Right lobe of liver (tissue), 6 donors: ENCODE data around the gene CEACAM18. TPM values are rescaled to one million over a fixed set of nuclear protein-coding genes. Genes with fewer than 3 reads are reported as not detected.

Experiments
- ATAC-seq, 4 donors: fragments of 200-7000 bp; cut with Tn5 transposase; one replicate each; pipeline ENCODE4 v1.9.1; 2020; ENCODE audit warnings: mild to moderate bottlenecking in 4 of 4, moderate library complexity in 4 of 4
- DNase-seq, 3 donors: peaks; one replicate each; pipeline ENCODE4 v3.0.0-alpha.2; 2020
- H3K27ac ChIP-seq, 3 donors: fragments of 200-600 bp; one replicate each; pipeline ENCODE4 v1.8.0; 2022
- H3K27me3 ChIP-seq, 2 donors: fragments of 200-600 bp; one replicate each; pipeline ENCODE4 v1.8.0; 2022
- H3K36me3 ChIP-seq, 4 donors: fragments of 200-600 bp; sonication (generic) in 1 of 4; one replicate each; pipeline versions ENCODE4 v1.5.1 to v1.8.0; 2017 to 2022; ENCODE audit warnings: control low read depth in 1 of 4
- H3K4me1 ChIP-seq, 4 donors: fragments of 200-600 bp; sonication (generic) in 1 of 4; one replicate each; pipeline versions ENCODE4 v1.5.1 to v1.8.0; 2017 to 2022; ENCODE audit warnings: control low read depth in 1 of 4
- H3K4me3 ChIP-seq, 3 donors: fragments of 200-600 bp; one replicate each; pipeline ENCODE4 v1.8.0; 2022
- H3K9me3 ChIP-seq, 4 donors: fragments of 200-600 bp; sonication (generic) in 1 of 4; one replicate each; pipeline versions ENCODE4 v1.5.1 to v1.8.0; 2017 to 2022; ENCODE audit warnings: control low read depth in 1 of 4
- CTCF ChIP-seq, 4 donors: fragments of 200-600 bp in 3 of 4; fragments of 450-650 bp in 1 of 4; IDR thresholded peaks; one replicate each; pipeline versions ENCODE4 v1.5.1 to v1.8.0; 2016 to 2022; ENCODE audit warnings: antibody characterized with exemption in 4 of 4, mild to moderate bottlenecking in 2 of 4
- POLR2A ChIP-seq: fragments of 450-650 bp; IDR thresholded peaks from one replicate; pipeline ENCODE4 v1.6.1; 2017; ENCODE audit warnings: antibody characterized with exemption, mild to moderate bottlenecking
- WGBS: methylation state at CpG from one replicate; pipeline ENCODE4 v1.1.6; 2018; ENCODE audit warnings: low coverage, low lambda C conversion rate; ENCODE audit not compliant: insufficient coverage; ENCODE audit errors: missing lambda C conversion rate; 5-methylcytosine and 5-hydroxymethylcytosine counted together
- intact Hi-C, 2 donors: fragments of 100-400 bp; cut with DNase I; formaldehyde crosslinking; loops; one replicate each; pipeline versions ENCODE4 v1.11.2 to v1.14.1; 2022
- total RNA-seq, 6 experiments: library from RNA; depleted of rRNA in 2 of 6; stranded (reverse); fragments of >200 nt in 2 of 6; fragmentation: NEBNext Ultra II Directional in 3 of 6; extraction: Animal tissue kit (Norgen Biotek cat#: 25700) in 3 of 6; gene quantifications; one replicate each; pipeline versions ENCODE4 v1.1.0 to v1.2.4, GENCODE V29; 2016 to 2023
- donor health status: DM: no; HTN: yes; CAD: no.
- donor health status: DM: no; HTN: no; CAD: no.
- donor health status: DM: no; HTN: no; CAD: no.
- donor health status: DM: no; HTN: yes; CAD: no.
- donor health status: DM: no; HTN: yes; CAD: no.

CEACAM18 gene
- total RNA-seq, 6 experiments from 2014 or later: not detected

DNA sequence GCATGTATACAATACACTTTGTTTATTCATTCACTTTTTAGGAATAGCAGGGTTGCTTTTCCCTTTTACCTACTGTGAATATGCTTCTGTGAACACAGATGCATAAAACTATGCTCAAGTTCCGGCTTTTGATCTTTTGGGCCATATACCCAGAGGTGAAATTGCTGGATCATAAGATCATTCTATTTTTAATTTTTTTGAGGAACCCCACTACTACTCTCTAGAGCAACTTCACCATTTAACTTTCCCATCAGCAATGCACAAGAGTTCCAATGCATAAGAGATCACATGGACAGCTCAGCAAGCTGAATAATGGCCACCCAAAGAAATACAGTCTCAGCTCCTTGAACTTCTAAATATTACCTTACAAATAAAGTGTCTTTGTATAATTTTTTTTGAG lies 43.9 kb upstream of the CEACAM18 start:
- no peak for TF ChIP-seq POLR2A
- no peak for TF ChIP-seq CTCF (IDR thresholded peaks at IDR 0.05)
- Histone ChIP-seq H3K36me3 (no peaks in the 10 kb centered on the region), H3K4me3 (no peak overlapping the region), H3K4me1 (peaks cover 0 to 14% (median 5%) of the 10 kb centered on the region in 4 donors), H3K27ac (no peak overlapping the region), H3K9me3 (no peaks in the 10 kb centered on the region), H3K27me3 (no peaks in the 10 kb centered on the region)
- DNase-seq: no peak
- no peak for ATAC-seq
- intact Hi-C loops: no loop called here
- WGBS: 36% methylated on average over 1 of the region's 1 CpG

GRCh38 chr19:51439021-51439465 lies 39.3 kb upstream of the CEACAM18 start:
- no peaks in the 10 kb centered on the region for H3K4me1 ChIP-seq
- H3K36me3 ChIP-seq: no peaks in the 10 kb centered on the region
- no peaks in the 10 kb centered on the region for H3K27me3 ChIP-seq
- no peak overlapping the region for H3K27ac ChIP-seq
- DNase-seq: no peak
- ATAC-seq: peak; percentile 39 to 54 (median 51)
- TF ChIP-seq CTCF (IDR thresholded peaks at IDR 0.05) (peak in 3 of 4 donors; percentile 22 to 38 (median 32)), POLR2A (no peak)
- 14% methylated on average over 2 of the region's 5 CpGs for WGBS
- intact Hi-C loops: no loop called here
- H3K4me3 ChIP-seq: no peak overlapping the region
- H3K9me3 ChIP-seq: no peaks in the 10 kb centered on the region

GRCh38 chr19:51440052-51440451 lies 38.3 kb upstream of the CEACAM18 start:
- no peak for DNase-seq
- H3K27ac ChIP-seq: no peak overlapping the region
- 23% methylated on average over 2 of the region's 2 CpGs for WGBS
- no peaks in the 10 kb centered on the region for H3K4me1 ChIP-seq
- H3K4me3 ChIP-seq: no peak overlapping the region
- no peaks in the 10 kb centered on the region for H3K36me3 ChIP-seq
- H3K9me3 ChIP-seq: no peaks in the 10 kb centered on the region
- ATAC-seq: no peak
- intact Hi-C loops: no loop called here
- no peaks in the 10 kb centered on the region for H3K27me3 ChIP-seq
- TF ChIP-seq CTCF (IDR thresholded peaks at IDR 0.05): no peak
- no peak for TF ChIP-seq POLR2A

- peak in 3 of 4 donors; percentile 22 to 55 (median 48) for ATAC-seq
- H3K27ac ChIP-seq: no peak overlapping the region
- H3K9me3 ChIP-seq: no peaks in the 10 kb centered on the region
- no peaks in the 10 kb centered on the region for H3K4me1 ChIP-seq
- H3K36me3 ChIP-seq: no peaks in the 10 kb centered on the region
- WGBS: 10% methylated on average over 8 of the region's 11 CpGs
- TF ChIP-seq POLR2A (no peak), CTCF (IDR thresholded peaks at IDR 0.05) (no peak)
- H3K4me3 ChIP-seq: no peak overlapping the region
- no peak for DNase-seq
- intact Hi-C loops: no loop called here
- H3K27me3 ChIP-seq: no peaks in the 10 kb centered on the region
Measured at GRCh38 chr19:51440846-51441409, 37.4 kb upstream of the CEACAM18 start.
